GM12873 (cell line): ENCODE data around the gene RLBP1.
A peak's percentile ranks its signal among the peaks of the same experiment; 100 is the strongest.

ENCODE experiments used
- TF ChIP-seq, protein P1 (sequence below): IDR thresholded peaks from 2 replicates; pipeline ENCODE4 v1.5.1; 2012; ENCODE audit warnings: low read depth, mild to moderate bottlenecking, moderate library complexity, low read length, control low read depth; ENCODE audit not compliant: insufficient read depth; ENCODE audit errors: missing control alignments

The RLBP1 gene

DNA sequence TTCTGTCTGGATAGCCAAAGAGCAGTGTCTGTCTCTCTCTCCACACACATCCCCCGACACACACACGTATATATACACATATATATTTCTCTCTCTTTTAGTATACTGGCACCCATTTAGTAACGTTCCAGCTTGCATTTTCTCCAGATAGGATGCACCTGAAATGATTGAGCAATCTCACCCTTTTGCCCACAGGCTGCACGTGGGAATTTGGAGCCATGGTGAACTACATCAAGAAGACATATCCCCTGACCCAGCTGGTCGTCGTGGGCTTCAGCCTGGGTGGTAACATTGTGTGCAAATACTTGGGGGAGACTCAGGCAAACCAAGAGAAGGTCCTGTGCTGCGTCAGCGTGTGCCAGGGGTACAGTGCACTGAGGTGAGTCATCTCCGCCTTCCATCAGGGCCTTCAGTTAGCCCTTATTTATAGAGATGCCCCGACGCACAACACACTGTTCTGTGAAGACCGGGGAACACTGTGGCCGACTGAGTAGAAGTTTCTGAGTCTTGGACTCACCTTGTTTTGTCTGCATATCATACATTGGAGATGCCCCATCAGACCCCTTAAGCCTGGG lies 45.7 kb downstream of the RLBP1 start:
- TF ChIP-seq, protein P1, sequence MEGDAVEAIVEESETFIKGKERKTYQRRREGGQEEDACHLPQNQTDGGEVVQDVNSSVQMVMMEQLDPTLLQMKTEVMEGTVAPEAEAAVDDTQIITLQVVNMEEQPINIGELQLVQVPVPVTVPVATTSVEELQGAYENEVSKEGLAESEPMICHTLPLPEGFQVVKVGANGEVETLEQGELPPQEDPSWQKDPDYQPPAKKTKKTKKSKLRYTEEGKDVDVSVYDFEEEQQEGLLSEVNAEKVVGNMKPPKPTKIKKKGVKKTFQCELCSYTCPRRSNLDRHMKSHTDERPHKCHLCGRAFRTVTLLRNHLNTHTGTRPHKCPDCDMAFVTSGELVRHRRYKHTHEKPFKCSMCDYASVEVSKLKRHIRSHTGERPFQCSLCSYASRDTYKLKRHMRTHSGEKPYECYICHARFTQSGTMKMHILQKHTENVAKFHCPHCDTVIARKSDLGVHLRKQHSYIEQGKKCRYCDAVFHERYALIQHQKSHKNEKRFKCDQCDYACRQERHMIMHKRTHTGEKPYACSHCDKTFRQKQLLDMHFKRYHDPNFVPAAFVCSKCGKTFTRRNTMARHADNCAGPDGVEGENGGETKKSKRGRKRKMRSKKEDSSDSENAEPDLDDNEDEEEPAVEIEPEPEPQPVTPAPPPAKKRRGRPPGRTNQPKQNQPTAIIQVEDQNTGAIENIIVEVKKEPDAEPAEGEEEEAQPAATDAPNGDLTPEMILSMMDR: no peak

DNA sequence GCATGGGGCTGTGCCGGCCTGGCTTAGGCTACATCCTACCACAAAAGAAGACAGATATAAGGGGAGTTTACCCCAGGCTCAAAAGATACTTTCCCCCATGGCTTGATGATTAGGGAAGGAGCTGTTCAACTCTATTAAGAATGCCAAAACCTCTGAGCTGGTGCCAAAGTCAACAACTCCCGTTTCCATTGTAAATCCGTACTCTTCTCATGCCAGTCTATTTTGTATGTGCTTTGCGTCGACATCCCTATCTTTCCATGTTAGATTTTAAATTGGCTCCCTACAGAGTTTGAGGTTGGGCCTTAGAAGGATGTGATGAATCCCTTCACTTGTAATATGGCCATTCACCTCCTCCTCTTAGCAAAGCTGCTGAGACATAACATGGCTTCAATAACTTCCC lies 46.9 kb downstream of the RLBP1 start:
- TF ChIP-seq, protein P1: no peak

DNA sequence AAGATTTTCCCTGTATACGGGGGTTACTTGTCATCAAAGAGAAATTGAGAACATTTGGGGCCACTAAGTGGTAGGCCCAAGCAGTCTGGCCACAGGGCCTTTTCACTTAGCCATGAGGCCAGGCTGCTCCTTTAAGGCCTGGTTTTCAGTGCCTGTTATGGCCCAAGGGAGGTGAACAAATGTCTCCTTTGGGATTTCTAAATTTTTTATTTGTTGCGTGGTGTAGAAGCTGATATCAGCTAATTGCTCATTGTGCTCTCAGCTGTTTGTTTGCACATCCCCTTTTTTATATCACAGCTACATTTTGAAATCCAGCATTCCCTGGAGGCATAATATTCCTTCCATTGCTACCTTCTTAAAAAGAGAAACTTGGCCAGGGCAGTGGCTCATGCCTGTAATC lies 48.5 kb downstream of the RLBP1 start:
- TF ChIP-seq, protein P1: no peak

DNA sequence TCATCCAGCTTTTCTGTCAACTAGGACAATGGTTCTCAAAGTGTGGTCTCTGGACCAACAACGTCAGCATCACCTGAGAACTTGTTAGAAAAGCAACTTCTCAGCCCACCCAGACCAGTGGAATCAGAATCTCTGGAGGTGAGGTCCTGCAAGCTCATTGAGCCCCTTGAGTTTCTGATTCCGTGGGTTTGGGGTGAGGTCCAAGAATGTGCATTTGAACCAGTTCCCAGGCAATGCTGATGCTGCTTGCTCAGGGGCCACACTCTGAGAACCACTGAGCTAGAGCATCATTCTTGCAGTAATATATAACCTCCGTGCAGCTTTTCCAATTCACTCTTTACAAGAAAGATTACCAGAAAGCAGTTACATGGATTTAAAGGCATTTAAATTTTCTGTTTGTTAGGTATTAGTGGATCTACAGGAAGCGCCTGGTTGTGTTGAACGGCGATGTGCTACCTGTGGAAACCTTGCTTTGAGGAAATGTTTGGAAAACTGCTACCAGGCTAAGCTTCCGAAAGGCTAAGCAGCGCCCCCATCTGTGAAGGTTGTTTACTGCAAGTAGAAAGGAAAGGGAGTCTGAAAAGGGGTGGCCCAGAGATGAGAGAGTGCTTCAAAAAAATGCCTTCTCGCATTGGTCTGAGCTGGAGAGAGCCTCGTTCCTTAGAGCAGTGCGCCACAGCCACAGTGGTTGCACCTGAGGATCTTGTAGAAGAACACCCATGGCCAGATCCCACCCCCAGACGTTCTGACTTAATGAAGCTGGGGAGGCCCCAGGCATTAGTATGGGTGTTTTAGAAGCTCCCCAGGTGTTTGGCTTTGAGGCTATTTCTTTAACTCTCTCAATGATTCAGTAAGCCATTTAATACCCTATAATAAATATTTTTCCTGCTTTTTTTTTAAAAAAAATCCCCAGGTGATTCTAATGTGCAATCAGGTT lies 50.0 kb downstream of the RLBP1 start:
- TF ChIP-seq, protein P1: peak; percentile 79

DNA sequence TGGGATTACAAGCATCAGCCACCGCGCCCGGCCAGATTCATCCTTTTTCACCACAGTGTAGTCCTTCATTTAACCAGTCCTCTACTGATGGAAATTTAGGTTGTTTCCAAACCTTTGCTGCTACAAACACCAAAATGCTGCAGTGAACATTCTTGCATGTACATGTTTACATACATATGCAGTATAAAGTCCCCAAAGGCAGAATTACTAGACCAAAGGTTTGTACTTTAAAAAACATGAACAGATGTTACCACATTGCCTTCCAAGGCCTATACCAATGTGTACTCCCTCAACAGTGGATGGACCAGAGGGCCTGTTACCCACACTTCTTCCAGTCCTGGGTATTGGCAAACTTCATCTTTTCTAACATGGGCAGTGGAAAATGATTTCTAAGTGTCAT lies 51.0 kb downstream of the RLBP1 start:
- TF ChIP-seq, protein P1: no peak

DNA sequence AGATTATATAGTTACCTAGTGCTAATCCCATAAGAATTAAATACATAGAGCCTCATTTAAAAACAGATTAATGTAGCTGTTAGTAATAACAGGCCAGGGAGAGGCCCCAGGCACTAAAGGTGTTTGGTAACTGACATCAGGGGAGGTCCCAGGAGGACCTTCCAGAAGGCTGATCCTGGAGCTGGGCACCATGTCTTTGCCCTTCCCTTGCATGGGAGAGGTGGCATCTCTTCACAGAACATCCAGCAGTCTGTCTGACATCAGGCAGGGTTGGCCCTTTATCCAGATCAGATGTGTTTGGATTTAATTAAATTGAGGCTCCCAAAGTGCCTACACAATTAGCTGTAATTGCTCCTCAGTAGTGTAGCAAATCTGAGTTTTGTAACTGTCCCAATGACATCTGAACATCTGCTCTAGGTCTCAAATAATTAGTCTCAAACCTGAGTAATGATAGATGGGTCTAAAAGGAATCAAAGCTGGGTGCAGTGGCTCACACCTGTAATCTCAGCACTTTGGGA lies 53.0 kb downstream of the RLBP1 start:
- TF ChIP-seq, protein P1: no peak

DNA sequence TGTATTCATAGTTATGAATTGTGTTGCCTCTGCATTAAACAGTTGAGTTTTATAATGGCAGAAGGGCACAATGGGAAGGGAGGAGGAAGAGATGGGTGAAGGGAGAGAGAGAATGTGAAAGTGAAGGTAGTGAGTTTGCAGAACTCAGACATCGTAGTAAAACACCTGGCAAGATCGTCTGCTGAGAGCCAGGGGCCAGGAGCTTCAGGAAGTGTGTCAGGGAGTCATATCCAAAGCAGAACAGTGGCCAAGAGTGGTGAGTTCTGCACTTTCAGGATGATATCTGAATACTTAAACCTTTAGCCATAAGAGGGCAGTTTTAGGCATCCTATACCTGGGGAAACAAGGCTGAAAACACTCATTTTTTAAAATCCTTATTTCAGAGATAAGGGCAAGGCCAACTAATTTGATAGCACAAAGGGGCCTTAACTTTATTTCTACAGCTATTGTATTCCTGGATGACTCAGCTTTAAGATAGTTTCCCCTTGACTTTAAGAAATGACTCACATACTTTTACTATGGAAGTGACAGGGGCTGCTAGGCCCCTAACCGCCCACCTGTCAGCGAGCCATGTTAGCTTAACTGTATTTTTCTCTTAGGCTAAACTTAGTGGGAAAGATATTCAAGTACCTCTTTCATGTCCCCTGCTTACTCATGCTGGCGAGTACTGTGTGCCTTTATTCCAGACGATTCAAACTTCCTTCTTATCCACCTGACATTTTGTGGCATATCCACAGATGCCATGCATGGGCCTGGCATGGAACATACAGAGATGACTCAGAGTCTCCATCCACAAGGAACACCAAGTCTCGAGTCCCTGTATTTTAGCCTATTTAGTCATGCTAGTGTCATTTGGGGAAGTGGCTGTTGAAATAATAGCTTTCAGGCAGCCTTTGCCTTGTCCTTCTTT lies 53.9 kb downstream of the RLBP1 start:
- TF ChIP-seq, protein P1: no peak
